GM12878 (cell line): Measurements from ENCODE around the gene LYPLAL1. TPM values are rescaled to one million over a fixed set of nuclear protein-coding genes. Genes with fewer than 3 reads are reported as not detected.

Source experiments
- ATAC-seq: fragments of 200-7000 bp; cut with Tn5 transposase; 3 replicates; pipeline ENCODE4 v1.9.1; 2020; ENCODE audit warnings: mild to moderate bottlenecking, moderate library complexity
- BruUV-seq: library from RNA; stranded (reverse); fragments of 400-500 nt; replicated peaks from 2 replicates; lab custom pipeline; 2021; lab: Mats Ljungman, UMichigan
- CTCF ChIA-PET: fragments of 300-600 bp; sonication (Branson Sonifier 250); formaldehyde crosslinking; extraction: SDS; loops from one replicate; lab custom pipeline; 2021; ENCODE audit warnings: inconsistent platforms; lab: Yijun Ruan, JAX
- POLR2A ChIA-PET: fragments of 350-600 bp; formaldehyde crosslinking; extraction: SDS; loops from one replicate; lab custom pipeline; 2021; ENCODE audit warnings: inconsistent platforms; lab: Charles Lee
- RAD21 ChIA-PET: fragments of 300-600 bp; sonication (Branson Sonifier 250); formaldehyde crosslinking; loops from one replicate; lab custom pipeline; 2023; ENCODE audit warnings: antibody characterized with exemption; ENCODE audit not compliant: unreplicated experiment; lab: Charles Lee
- SMC1A ChIA-PET: fragments of 300-600 bp; sonication (Branson Sonifier 250); formaldehyde crosslinking; loops from one replicate; lab custom pipeline; 2023; ENCODE audit not compliant: unreplicated experiment, uncharacterized antibody; lab: Charles Lee
- DNase-seq: peaks from one replicate; pipeline ENCODE4 v3.0.0-alpha.2; 2011; ENCODE audit warnings: low read depth, low spot score
- FAIRE-seq: peaks from 3 replicates; lab custom pipeline; 2011; peaks lifted over from hg19 to GRCh38; lab: Jason Lieb, UNC
- H2AFZ ChIP-seq: 2 replicates; pipeline ENCODE4 v1.6.0; 2011; ENCODE audit warnings: low read depth, low read length, control low read depth; ENCODE audit not compliant: control insufficient read depth
- H3K27ac ChIP-seq: 2 replicates; pipeline ENCODE4 v1.5.1; 2011; ENCODE audit warnings: control low read depth; ENCODE audit not compliant: control insufficient read depth, insufficient read depth
- H3K27me3 ChIP-seq, 2 experiments: replicated peaks in 1 of 2; 2 replicates each; pipeline versions ENCODE4 v1.6.0 to v1.6.1; 2011; ENCODE audit warnings: low read length in 1 of 2; ENCODE audit not compliant: control insufficient read depth in 2 of 2, insufficient read depth in 2 of 2
- H3K36me3 ChIP-seq, 2 experiments: 2 replicates each; pipeline ENCODE4 v1.5.1; 2011; ENCODE audit warnings: low read length in 1 of 2; ENCODE audit not compliant: control insufficient read depth in 2 of 2, insufficient read depth in 2 of 2
- H3K4me1 ChIP-seq: 2 replicates; pipeline ENCODE4 v1.6.1; 2011; ENCODE audit warnings: mild to moderate bottlenecking, low read length, moderate library complexity, mixed read lengths; ENCODE audit not compliant: control insufficient read depth, insufficient read depth
- H3K4me2 ChIP-seq: 2 replicates; pipeline ENCODE4 v1.6.0; 2011; ENCODE audit warnings: control low read depth; ENCODE audit not compliant: control insufficient read depth, insufficient read depth
- H3K4me3 ChIP-seq: fragments of 200-600 bp; sonication (generic); 2 replicates; pipeline ENCODE4 v1.5.1; 2016
- H3K79me2 ChIP-seq: 2 replicates; pipeline ENCODE4 v1.6.0; 2011; ENCODE audit warnings: low read length; ENCODE audit not compliant: control insufficient read depth, insufficient read depth
- H3K9ac ChIP-seq: 2 replicates; pipeline ENCODE4 v1.8.0; 2011; ENCODE audit warnings: low read length, control low read depth, mixed read lengths; ENCODE audit not compliant: control insufficient read depth, insufficient read depth
- H3K9me3 ChIP-seq: replicated peaks from 3 replicates; pipeline ENCODE4 v1.5.1; 2011; ENCODE audit warnings: mild to moderate bottlenecking, low read length; ENCODE audit not compliant: control insufficient read depth, insufficient read depth
- H4K20me1 ChIP-seq: 2 replicates; pipeline ENCODE4 v1.6.0; 2011; ENCODE audit not compliant: control insufficient read depth, insufficient read depth
- E2F8 ChIP-seq: fragments of 450-650 bp; IDR thresholded peaks from 2 replicates; pipeline ENCODE4 v1.6.1; 2018; ENCODE audit warnings: mild to moderate bottlenecking, low read depth, moderate library complexity; ENCODE audit not compliant: partially characterized antibody
- FOXK2 ChIP-seq: fragments of 450-650 bp; IDR thresholded peaks from 2 replicates; pipeline ENCODE4 v1.6.1; 2017; ENCODE audit warnings: mild to moderate bottlenecking, moderate library complexity
- HDAC6 ChIP-seq: fragments of 200-600 bp; sonication (generic); IDR thresholded peaks from one replicate; pipeline ENCODE4 v1.8.0; 2017; ENCODE audit warnings: antibody characterized with exemption; ENCODE audit not compliant: unreplicated experiment
- HSF1 ChIP-seq: fragments of 150-350 bp; IDR thresholded peaks from 2 replicates; pipeline ENCODE4 v1.6.1; 2014; ENCODE audit warnings: mild to moderate bottlenecking, low read depth, low read length
- LARP7 ChIP-seq: fragments of 450-650 bp; IDR thresholded peaks from 2 replicates; pipeline ENCODE4 v1.6.1; 2017; ENCODE audit warnings: mild to moderate bottlenecking
- MLLT1 ChIP-seq: fragments of 450-650 bp; IDR thresholded peaks from 2 replicates; pipeline ENCODE4 v1.6.1; 2016; ENCODE audit warnings: mild to moderate bottlenecking
- NBN ChIP-seq: fragments of 450-650 bp; IDR thresholded peaks from 2 replicates; pipeline ENCODE4 v1.6.1; 2016
- NFYB ChIP-seq: IDR thresholded peaks from 2 replicates; pipeline ENCODE4 v1.6.1; 2011; ENCODE audit warnings: low read depth, mild to moderate bottlenecking, low read length, improper control_type of control experiment, moderate library complexity; ENCODE audit not compliant: insufficient read depth
- NR2C1 ChIP-seq: fragments of 450-650 bp; IDR thresholded peaks from 2 replicates; pipeline ENCODE4 v1.6.1; 2017; ENCODE audit warnings: antibody characterized with exemption, mild to moderate bottlenecking, moderate library complexity
- NR2F1 ChIP-seq: fragments of 450-650 bp; conservative IDR thresholded peaks from 2 replicates; pipeline ENCODE4 v1.6.1; 2017; ENCODE audit warnings: mild to moderate bottlenecking
- PAX5 ChIP-seq: IDR thresholded peaks from 2 replicates; pipeline ENCODE4 v1.6.1; 2011; ENCODE audit warnings: low read depth, low read length, borderline replicate concordance
- RELB ChIP-seq: fragments of 450-650 bp; IDR thresholded peaks from 2 replicates; pipeline ENCODE4 v1.6.1; 2017; ENCODE audit warnings: low read depth, mild to moderate bottlenecking, moderate library complexity
- SIX5 ChIP-seq: IDR thresholded peaks from 2 replicates; pipeline ENCODE4 v1.6.1; 2011; ENCODE audit warnings: mild to moderate bottlenecking, low read depth, low read length, moderate library complexity; ENCODE audit not compliant: severe bottlenecking
- SP1 ChIP-seq: IDR thresholded peaks from one replicate; pipeline ENCODE4 v1.6.1; 2011; ENCODE audit warnings: low read depth, low read length
- USF2 ChIP-seq: IDR thresholded peaks from 2 replicates; pipeline ENCODE4 v1.6.1; 2011; ENCODE audit warnings: low read depth, low read length, improper control_type of control experiment, borderline replicate concordance
- WGBS: methylation state at CpG from one replicate; pipeline ENCODE4 v1.1.6; 2016; ENCODE audit warnings: low lambda C conversion rate; ENCODE audit not compliant: insufficient replicate concordance, insufficient coverage; ENCODE audit errors: missing lambda C conversion rate; 5-methylcytosine and 5-hydroxymethylcytosine counted together
- in situ Hi-C: fragments of 300-500 bp; cut with MboI; formaldehyde crosslinking; loops from 9 replicates; pipeline ENCODE4 v1.14.3; 2018; ENCODE audit warnings: mixed read lengths
- intact Hi-C: fragments of 100-400 bp; cut with micrococcal nuclease; formaldehyde crosslinking; loops from one replicate; pipeline ENCODE4 v1.14.2; 2022; ENCODE audit not compliant: unreplicated experiment
- polyA plus RNA-seq, 11 experiments: library from polyadenylated mRNA; depleted of rRNA in 4 of 11; unstranded in 6 of 11; stranded (reverse) in 5 of 11; fragments of >200 nt; fragmentation: Nextera tagmentation in 4 of 11; fragmentation: Illumina TruSeq in 1 of 11; extraction: Ambion mirVana in 4 of 11; extraction: Trizol in 1 of 11; gene quantifications; 1 replicate in 1 of 11; 2 replicates in 10 of 11; pipeline versions ENCODE4 v1.2.1 to v1.2.3, GENCODE V29; 2011 to 2016; ENCODE audit warnings: inconsistent platforms in 2 of 11, missing spikeins in 2 of 11, low read depth in 1 of 11
- total RNA-seq, 4 experiments: library from RNA; depleted of rRNA in 3 of 4; stranded (reverse); fragments of >200 nt in 3 of 4; fragmentation: Illumina TruSeq in 1 of 4; extraction: Trizol in 1 of 4; gene quantifications; 2 replicates each; pipeline versions ENCODE4 v1.2.1 to v1.2.3, GENCODE V29; 2013 to 2021

Gene LYPLAL1
- total and polyA plus RNA-seq, 10 of the 15 experiments (the other 5 are each of a cell fraction or from before 2014, with no cell fraction given), result 19.4 to 112 (median 40.5) TPM

- TF ChIP-seq HDAC6 (no peak), RELB (no peak)
Observed at GRCh38 chr1:219126377-219126776, 47.3 kb upstream of the LYPLAL1 start (continued).

- DNase-seq (no peak), ATAC-seq (no peak), FAIRE-seq (no peak)
- CTCF ChIA-PET, result no interaction called here
- POLR2A ChIA-PET, result no interaction called here
- SMC1A ChIA-PET, result no interaction called here
- Histone ChIP-seq H3K4me2 (no peak overlapping the region), H2AFZ (no peak overlapping the region), H3K9me3 (no peaks in the 10 kb centered on the region), H3K79me2 (no peaks in the 10 kb centered on the region), H3K4me1 (no peaks in the 10 kb centered on the region), H3K27ac (no peak overlapping the region), H3K36me3 (no peaks in the 10 kb centered on the region), H4K20me1 (no peaks in the 10 kb centered on the region), H3K27me3 (no peaks in the 10 kb centered on the region), H3K9ac (no peak overlapping the region), H3K4me3 (no peak overlapping the region)
- intact Hi-C loops, result no loop called here
- RAD21 ChIA-PET, result no interaction called here
- BruUV-seq, result no TSS peak
- in situ Hi-C loops, result no loop called here
- 39% methylated on average over 2 of the region's 2 CpGs for WGBS
- TF ChIP-seq NR2F1 (no peak), E2F8 (no peak), SP1 (no peak), SIX5 (no peak), NR2C1 (no peak), MLLT1 (no peak), FOXK2 (no peak), LARP7 (no peak), NBN (no peak), NFYB (no peak), HSF1 (no peak), USF2 (no peak), PAX5 (no peak)
Observed at GRCh38 chr1:219128957-219129356, 44.7 kb upstream of the LYPLAL1 start.
